Stimulated activated CD8-positive, alpha-beta memory T cell treated with anti-CD3 and anti-CD28 coated beads, Interleukin-15, amount 100 ng/mL, for 1 hour (primary cell): ENCODE measurements around the gene PSD2.
A peak's percentile ranks its signal among the peaks of the same experiment; 100 is the strongest.

Experiments
- DNase-seq: peaks from one replicate; pipeline ENCODE4 v3.0.0-alpha.2; 2020; ENCODE audit warnings: low read depth

The PSD2 gene

GRCh38 chr5:139795074-139796001 lies at the start of gene PSD2:
Gene PSD2, plus strand, starts transcription at chr5:139795808. Its CDS starts 13,633 bp downstream, at chr5:139809441.
- DNase-seq: no peak

- peak; percentile 50 for DNase-seq
These were observed 48.7 kb upstream of the PSD2 start for GRCh38 chr5:139746691-139747582.

- peak; percentile 14 for DNase-seq
These were observed 47.8 kb upstream of the PSD2 start for GRCh38 chr5:139747583-139748504.

- no peak for DNase-seq
These were observed 47.1 kb upstream of the PSD2 start for GRCh38 chr5:139748505-139748826.

GRCh38 chr5:139749242-139749641 lies 46.4 kb upstream of the PSD2 start:
- DNase-seq: no peak

GRCh38 chr5:139751236-139751635 lies 44.4 kb upstream of the PSD2 start:
- DNase-seq: no peak

GRCh38 chr5:139752506-139753473 lies 42.8 kb upstream of the PSD2 start:
- no peak for DNase-seq

GRCh38 chr5:139755892-139756671 lies 39.5 kb upstream of the PSD2 start:
- DNase-seq: no peak

- DNase-seq: no peak
These were observed 38.6 kb upstream of the PSD2 start for GRCh38 chr5:139756971-139757370.

- DNase-seq: no peak
These were observed 37.7 kb upstream of the PSD2 start for GRCh38 chr5:139757727-139758509.

GRCh38 chr5:139758510-139759075 lies 37.0 kb upstream of the PSD2 start:
- DNase-seq: no peak

GRCh38 chr5:139759219-139759721 lies 36.3 kb upstream of the PSD2 start:
- no peak for DNase-seq

GRCh38 chr5:139760066-139761056 lies 35.2 kb upstream of the PSD2 start:
- DNase-seq: no peak

GRCh38 chr5:139761057-139761450 lies 34.6 kb upstream of the PSD2 start:
- DNase-seq: no peak

- DNase-seq: no peak
These were observed 34.1 kb upstream of the PSD2 start for GRCh38 chr5:139761501-139761900.

GRCh38 chr5:139762615-139763170 lies 32.9 kb upstream of the PSD2 start:
- no peak for DNase-seq
